HepG2 (cell line): ENCODE results near the gene CCL27. TPM values are rescaled to one million over a fixed set of nuclear protein-coding genes. Genes with fewer than 3 reads are reported as not detected.

Experiments used
- CCDC6 ChIP-seq: sonication (generic); formaldehyde crosslinking; IDR thresholded peaks from 2 replicates; pipeline ENCODE4 v1.8.1; 2022; ENCODE audit warnings: mild to moderate bottlenecking, missing genetic modification reagents, moderate library complexity
- HDAC2 ChIP-seq: sonication (generic); formaldehyde crosslinking; IDR thresholded peaks from 2 replicates; pipeline ENCODE4 v1.4.0; 2020; ENCODE audit warnings: missing genetic modification reagents
- NR2F6 ChIP-seq, 2 experiments: IDR thresholded peaks; 2 replicates each; pipeline ENCODE4 v1.6.1; 2016; ENCODE audit warnings: antibody characterized with exemption in 1 of 2, mild to moderate bottlenecking in 1 of 2
- SNRNP70 ChIP-seq: fragments of 200-400 bp; formaldehyde crosslinking; IDR thresholded peaks from 2 replicates; pipeline ENCODE4 v1.6.1; 2017; ENCODE audit warnings: mild to moderate bottlenecking, low read depth, low read length, moderate library complexity
- SP5 ChIP-seq: IDR thresholded peaks from 2 replicates; pipeline ENCODE4 v1.6.1; 2016; ENCODE audit warnings: low read depth, borderline replicate concordance
- TEAD3 ChIP-seq: optimal IDR thresholded peaks from 2 replicates; pipeline ENCODE3; 2016; ENCODE audit warnings: borderline replicate concordance
- ZNF678 ChIP-seq: sonication (generic); formaldehyde crosslinking; IDR thresholded peaks from 2 replicates; pipeline ENCODE4 v1.4.0; 2020; ENCODE audit warnings: mild to moderate bottlenecking, missing genetic modification reagents
- ZNF746 ChIP-seq: sonication (generic); formaldehyde crosslinking; IDR thresholded peaks from 2 replicates; pipeline ENCODE4 v1.8.0; 2022; ENCODE audit warnings: mild to moderate bottlenecking, missing genetic modification reagents
- ZNF766 ChIP-seq: sonication (generic); formaldehyde crosslinking; IDR thresholded peaks from 2 replicates; pipeline ENCODE4 v1.5.0; 2020; ENCODE audit warnings: missing genetic modification reagents, borderline replicate concordance
- ZSCAN12 ChIP-seq: sonication (generic); formaldehyde crosslinking; IDR thresholded peaks from 2 replicates; pipeline ENCODE4 v1.9.0; 2021; ENCODE audit warnings: mild to moderate bottlenecking, missing genetic modification reagents
- polyA plus RNA-seq, 8 experiments: library from polyadenylated mRNA; depleted of rRNA in 3 of 8; stranded (reverse) in 7 of 8; unstranded in 1 of 8; fragments of >200 nt; fragmentation: Illumina TruSeq in 4 of 8; extraction: Trizol in 4 of 8; gene quantifications; 2 replicates each; pipeline versions ENCODE4 v1.2.1 to v1.2.3, GENCODE V29; 2011 to 2016; ENCODE audit warnings: low read depth in 4 of 8, missing spikeins in 1 of 8, mixed read lengths in 1 of 8; ENCODE audit not compliant: insufficient read depth in 1 of 8
- total RNA-seq, 5 experiments: library from RNA; depleted of rRNA; stranded (reverse); fragments of >200 nt; fragmentation: Illumina TruSeq; extraction: Trizol; gene quantifications; 2 replicates each; pipeline ENCODE4 v1.2.3, GENCODE V29; 2016; ENCODE audit warnings: low read depth in 1 of 5
- TF ChIP-seq, protein P1 (sequence below): sonication (generic); formaldehyde crosslinking; IDR thresholded peaks from 2 replicates; pipeline ENCODE4 v1.5.0; 2020; ENCODE audit warnings: mild to moderate bottlenecking, missing genetic modification reagents, borderline replicate concordance
- TF ChIP-seq, protein P2 (sequence below): sonication (generic); formaldehyde crosslinking; IDR thresholded peaks from 2 replicates; pipeline ENCODE4 v1.5.0; 2020; ENCODE audit warnings: missing genetic modification reagents
- TF ChIP-seq, protein P3 (sequence below): IDR thresholded peaks from 2 replicates; pipeline ENCODE4 v1.6.1; 2016; ENCODE audit warnings: missing compliant biosample characterization, missing genetic modification reagents, borderline replicate concordance
- TF ChIP-seq, protein P4 (sequence below): sonication (generic); formaldehyde crosslinking; IDR thresholded peaks from 2 replicates; pipeline ENCODE4 v1.4.0; 2020; ENCODE audit warnings: missing genetic modification reagents
- TF ChIP-seq, protein P5 (sequence below): sonication (generic); formaldehyde crosslinking; IDR thresholded peaks from 2 replicates; pipeline ENCODE4 v1.8.0; 2022; ENCODE audit warnings: missing genetic modification reagents, mild to moderate bottlenecking, moderate library complexity, borderline replicate concordance

CCL27 gene
- total and polyA plus RNA-seq, 2 of the 13 experiments (the other 11 are each of a cell fraction or from before 2014, with no cell fraction given): not detected

DNA sequence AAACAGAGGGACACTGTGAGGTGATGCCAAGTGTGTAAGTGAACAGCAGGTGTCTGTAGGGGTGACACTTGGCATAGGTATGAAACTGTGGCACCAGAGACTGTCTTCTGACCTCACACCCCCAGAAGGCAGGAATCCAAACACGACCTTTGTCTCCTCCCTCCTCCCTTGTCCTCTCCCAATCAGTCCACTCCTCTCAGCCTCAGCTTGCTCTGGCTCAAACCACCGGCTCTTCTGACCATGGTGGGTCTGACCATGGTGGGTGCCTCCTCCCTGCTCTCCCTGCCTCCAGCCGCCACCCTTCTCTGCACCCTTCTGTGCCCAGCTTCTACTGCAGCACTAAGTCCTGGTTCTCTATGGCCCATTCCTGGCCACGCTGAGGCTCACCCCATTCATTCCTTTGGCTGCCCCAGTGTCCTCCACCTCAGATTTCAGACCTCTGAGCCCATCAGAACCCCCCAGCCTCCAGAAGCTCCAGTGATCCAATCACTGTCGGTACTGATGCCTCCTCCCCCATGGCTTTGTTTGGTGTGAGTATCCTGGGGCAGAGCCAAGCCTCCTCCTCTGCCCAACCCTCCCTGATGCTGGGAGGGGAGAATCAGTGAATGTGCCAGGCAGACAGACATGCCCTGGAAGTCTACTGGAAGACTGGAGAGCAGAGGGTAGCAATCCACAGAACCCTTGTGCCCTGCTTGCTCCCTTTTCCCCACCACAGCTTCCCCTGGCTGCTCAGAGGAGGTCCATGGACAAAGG, 31.9 kb downstream of the CCL27 start (continued):
- no peak for TF ChIP-seq ZNF766
- no peak for TF ChIP-seq CCDC6 (CRISPR knock-in tag)
- TF ChIP-seq, protein P1, sequence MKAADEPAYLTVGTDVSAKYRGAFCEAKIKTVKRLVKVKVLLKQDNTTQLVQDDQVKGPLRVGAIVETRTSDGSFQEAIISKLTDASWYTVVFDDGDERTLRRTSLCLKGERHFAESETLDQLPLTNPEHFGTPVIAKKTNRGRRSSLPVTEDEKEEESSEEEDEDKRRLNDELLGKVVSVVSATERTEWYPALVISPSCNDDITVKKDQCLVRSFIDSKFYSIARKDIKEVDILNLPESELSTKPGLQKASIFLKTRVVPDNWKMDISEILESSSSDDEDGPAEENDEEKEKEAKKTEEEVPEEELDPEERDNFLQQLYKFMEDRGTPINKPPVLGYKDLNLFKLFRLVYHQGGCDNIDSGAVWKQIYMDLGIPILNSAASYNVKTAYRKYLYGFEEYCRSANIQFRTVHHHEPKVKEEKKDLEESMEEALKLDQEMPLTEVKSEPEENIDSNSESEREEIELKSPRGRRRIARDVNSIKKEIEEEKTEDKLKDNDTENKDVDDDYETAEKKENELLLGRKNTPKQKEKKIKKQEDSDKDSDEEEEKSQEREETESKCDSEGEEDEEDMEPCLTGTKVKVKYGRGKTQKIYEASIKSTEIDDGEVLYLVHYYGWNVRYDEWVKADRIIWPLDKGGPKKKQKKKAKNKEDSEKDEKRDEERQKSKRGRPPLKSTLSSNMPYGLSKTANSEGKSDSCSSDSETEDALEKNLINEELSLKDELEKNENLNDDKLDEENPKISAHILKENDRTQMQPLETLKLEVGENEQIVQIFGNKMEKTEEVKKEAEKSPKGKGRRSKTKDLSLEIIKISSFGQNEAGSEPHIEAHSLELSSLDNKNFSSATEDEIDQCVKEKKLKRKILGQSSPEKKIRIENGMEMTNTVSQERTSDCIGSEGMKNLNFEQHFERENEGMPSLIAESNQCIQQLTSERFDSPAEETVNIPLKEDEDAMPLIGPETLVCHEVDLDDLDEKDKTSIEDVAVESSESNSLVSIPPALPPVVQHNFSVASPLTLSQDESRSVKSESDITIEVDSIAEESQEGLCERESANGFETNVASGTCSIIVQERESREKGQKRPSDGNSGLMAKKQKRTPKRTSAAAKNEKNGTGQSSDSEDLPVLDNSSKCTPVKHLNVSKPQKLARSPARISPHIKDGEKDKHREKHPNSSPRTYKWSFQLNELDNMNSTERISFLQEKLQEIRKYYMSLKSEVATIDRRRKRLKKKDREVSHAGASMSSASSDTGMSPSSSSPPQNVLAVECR (CRISPR knock-in tag): peak; percentile 18; the same call in 1 of the 2 replicates
- TF ChIP-seq ZNF746: peak; percentile 33; the same call in 1 of the 2 replicates
- TF ChIP-seq SP5: peak; percentile 45; the same call in 1 of the 2 replicates
- TF ChIP-seq, protein P2, sequence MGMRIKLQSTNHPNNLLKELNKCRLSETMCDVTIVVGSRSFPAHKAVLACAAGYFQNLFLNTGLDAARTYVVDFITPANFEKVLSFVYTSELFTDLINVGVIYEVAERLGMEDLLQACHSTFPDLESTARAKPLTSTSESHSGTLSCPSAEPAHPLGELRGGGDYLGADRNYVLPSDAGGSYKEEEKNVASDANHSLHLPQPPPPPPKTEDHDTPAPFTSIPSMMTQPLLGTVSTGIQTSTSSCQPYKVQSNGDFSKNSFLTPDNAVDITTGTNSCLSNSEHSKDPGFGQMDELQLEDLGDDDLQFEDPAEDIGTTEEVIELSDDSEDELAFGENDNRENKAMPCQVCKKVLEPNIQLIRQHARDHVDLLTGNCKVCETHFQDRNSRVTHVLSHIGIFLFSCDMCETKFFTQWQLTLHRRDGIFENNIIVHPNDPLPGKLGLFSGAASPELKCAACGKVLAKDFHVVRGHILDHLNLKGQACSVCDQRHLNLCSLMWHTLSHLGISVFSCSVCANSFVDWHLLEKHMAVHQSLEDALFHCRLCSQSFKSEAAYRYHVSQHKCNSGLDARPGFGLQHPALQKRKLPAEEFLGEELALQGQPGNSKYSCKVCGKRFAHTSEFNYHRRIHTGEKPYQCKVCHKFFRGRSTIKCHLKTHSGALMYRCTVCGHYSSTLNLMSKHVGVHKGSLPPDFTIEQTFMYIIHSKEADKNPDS (CRISPR knock-in tag): no peak
- TF ChIP-seq ZNF678: no peak
- TF ChIP-seq HDAC2 (CRISPR knock-in tag): 0 out of 2 replicates have a peak, but pooled peaks have one; percentile 18
- TF ChIP-seq, protein P3, sequence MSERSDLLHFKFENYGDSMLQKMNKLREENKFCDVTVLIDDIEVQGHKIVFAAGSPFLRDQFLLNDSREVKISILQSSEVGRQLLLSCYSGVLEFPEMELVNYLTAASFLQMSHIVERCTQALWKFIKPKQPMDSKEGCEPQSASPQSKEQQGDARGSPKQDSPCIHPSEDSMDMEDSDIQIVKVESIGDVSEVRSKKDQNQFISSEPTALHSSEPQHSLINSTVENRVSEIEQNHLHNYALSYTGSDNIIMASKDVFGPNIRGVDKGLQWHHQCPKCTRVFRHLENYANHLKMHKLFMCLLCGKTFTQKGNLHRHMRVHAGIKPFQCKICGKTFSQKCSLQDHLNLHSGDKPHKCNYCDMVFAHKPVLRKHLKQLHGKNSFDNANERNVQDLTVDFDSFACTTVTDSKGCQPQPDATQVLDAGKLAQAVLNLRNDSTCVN (CRISPR knock-in tag): no peak
- TF ChIP-seq, protein P4, sequence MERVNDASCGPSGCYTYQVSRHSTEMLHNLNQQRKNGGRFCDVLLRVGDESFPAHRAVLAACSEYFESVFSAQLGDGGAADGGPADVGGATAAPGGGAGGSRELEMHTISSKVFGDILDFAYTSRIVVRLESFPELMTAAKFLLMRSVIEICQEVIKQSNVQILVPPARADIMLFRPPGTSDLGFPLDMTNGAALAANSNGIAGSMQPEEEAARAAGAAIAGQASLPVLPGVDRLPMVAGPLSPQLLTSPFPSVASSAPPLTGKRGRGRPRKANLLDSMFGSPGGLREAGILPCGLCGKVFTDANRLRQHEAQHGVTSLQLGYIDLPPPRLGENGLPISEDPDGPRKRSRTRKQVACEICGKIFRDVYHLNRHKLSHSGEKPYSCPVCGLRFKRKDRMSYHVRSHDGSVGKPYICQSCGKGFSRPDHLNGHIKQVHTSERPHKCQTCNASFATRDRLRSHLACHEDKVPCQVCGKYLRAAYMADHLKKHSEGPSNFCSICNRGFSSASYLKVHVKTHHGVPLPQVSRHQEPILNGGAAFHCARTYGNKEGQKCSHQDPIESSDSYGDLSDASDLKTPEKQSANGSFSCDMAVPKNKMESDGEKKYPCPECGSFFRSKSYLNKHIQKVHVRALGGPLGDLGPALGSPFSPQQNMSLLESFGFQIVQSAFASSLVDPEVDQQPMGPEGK (CRISPR knock-in tag): peak; percentile 30; the same call in 1 of the 2 replicates
- TF ChIP-seq TEAD3 (CRISPR knock-in tag): peak; percentile 44
- TF ChIP-seq ZSCAN12 (CRISPR knock-in tag): no peak
- TF ChIP-seq, protein P5, sequence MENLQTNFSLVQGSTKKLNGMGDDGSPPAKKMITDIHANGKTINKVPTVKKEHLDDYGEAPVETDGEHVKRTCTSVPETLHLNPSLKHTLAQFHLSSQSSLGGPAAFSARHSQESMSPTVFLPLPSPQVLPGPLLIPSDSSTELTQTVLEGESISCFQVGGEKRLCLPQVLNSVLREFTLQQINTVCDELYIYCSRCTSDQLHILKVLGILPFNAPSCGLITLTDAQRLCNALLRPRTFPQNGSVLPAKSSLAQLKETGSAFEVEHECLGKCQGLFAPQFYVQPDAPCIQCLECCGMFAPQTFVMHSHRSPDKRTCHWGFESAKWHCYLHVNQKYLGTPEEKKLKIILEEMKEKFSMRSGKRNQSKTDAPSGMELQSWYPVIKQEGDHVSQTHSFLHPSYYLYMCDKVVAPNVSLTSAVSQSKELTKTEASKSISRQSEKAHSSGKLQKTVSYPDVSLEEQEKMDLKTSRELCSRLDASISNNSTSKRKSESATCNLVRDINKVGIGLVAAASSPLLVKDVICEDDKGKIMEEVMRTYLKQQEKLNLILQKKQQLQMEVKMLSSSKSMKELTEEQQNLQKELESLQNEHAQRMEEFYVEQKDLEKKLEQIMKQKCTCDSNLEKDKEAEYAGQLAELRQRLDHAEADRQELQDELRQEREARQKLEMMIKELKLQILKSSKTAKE (CRISPR knock-in tag): no peak
- TF ChIP-seq SNRNP70: no peak
- TF ChIP-seq NR2F6 (IDR thresholded peaks at IDR 0.05): peak; percentile 53; the same call in 1 of the 2 replicates
- TF ChIP-seq NR2F6 (CRISPR knock-in tag; IDR thresholded peaks at IDR 0.05): peak; percentile 60; the same call in 1 of the 2 replicates
